OCI-LY3 (cell line): ENCODE data around the gene HDDC3.

Experiments
- H2AFZ ChIP-seq: fragments of 200-600, 300-600 bp; shearing (Covaris generic); 2 replicates; pipeline ENCODE4 v1.6.0; 2014; ENCODE audit warnings: antibody characterized with exemption, low read depth, low read length
- H3K27ac ChIP-seq: fragments of 200-600, 300-600 bp; sonication (generic); 2 replicates; pipeline ENCODE4 v1.5.1; 2014; ENCODE audit warnings: mild to moderate bottlenecking, low read length, moderate library complexity, mixed read lengths
- H3K27me3 ChIP-seq: fragments of 200-600, 300-600 bp; sonication (generic); 2 replicates; pipeline ENCODE4 v1.6.1; 2014; ENCODE audit warnings: low read depth, low read length, mixed read lengths
- H3K36me3 ChIP-seq: fragments of 200-600, 300-600 bp; sonication (generic); replicated peaks from 2 replicates; pipeline ENCODE3; 2014; ENCODE audit warnings: low read depth, low read length, mixed read lengths
- H3K4me1 ChIP-seq: fragments of 300-600, 200-600 bp; sonication (generic); 2 replicates; pipeline ENCODE4 v1.6.1; 2014; ENCODE audit warnings: low read length, mixed read lengths
- H3K4me2 ChIP-seq: fragments of 200-600, 300-600 bp; sonication (generic); 2 replicates; pipeline ENCODE4 v1.6.1; 2014; ENCODE audit warnings: low read length, mixed read lengths
- H3K4me3 ChIP-seq: fragments of 300-600, 200-600 bp; sonication (generic); 2 replicates; pipeline ENCODE4 v1.5.1; 2014; ENCODE audit warnings: antibody characterized with exemption, mild to moderate bottlenecking, low read length, moderate library complexity
- H3K79me2 ChIP-seq: fragments of 300-600, 200-600 bp; shearing (Covaris generic); 2 replicates; pipeline ENCODE4 v1.6.1; 2014; ENCODE audit warnings: mild to moderate bottlenecking, low read length, mixed read lengths
- H3K9ac ChIP-seq: fragments of 300-600, 200-600 bp; shearing (Covaris generic); 2 replicates; pipeline ENCODE4 v1.6.0; 2014; ENCODE audit warnings: mild to moderate bottlenecking, low read length, moderate library complexity
- H3K9me3 ChIP-seq: fragments of 200-600, 300-600 bp; shearing (Covaris generic); 2 replicates; pipeline ENCODE4 v1.6.1; 2014; ENCODE audit warnings: low read length, mixed read lengths; ENCODE audit not compliant: insufficient read depth
- H4K20me1 ChIP-seq: fragments of 200-600, 300-600 bp; sonication (generic); 2 replicates; pipeline ENCODE4 v1.6.1; 2016; ENCODE audit warnings: low read length, mixed read lengths; ENCODE audit not compliant: insufficient read depth
- CTCF ChIP-seq: fragments of 200-600, 300-600 bp; sonication (generic); IDR thresholded peaks from 2 replicates; pipeline ENCODE4 v1.5.1; 2014; ENCODE audit warnings: antibody characterized with exemption, low read length, low read depth
- EZH2phosphoT487 ChIP-seq: fragments of 200-600 bp; shearing (Covaris generic); IDR thresholded peaks from 2 replicates; pipeline ENCODE4 v1.6.1; 2018; ENCODE audit warnings: antibody characterized with exemption, mixed run types, low read depth

Gene HDDC3

GRCh38 chr15:90905306-90906180 lies 26.8 kb downstream of the HDDC3 start:
- peaks cover 14% of the 10 kb centered on the region for H3K36me3 ChIP-seq
- H3K79me2 ChIP-seq: no peaks in the 10 kb centered on the region

GRCh38 chr15:90904746-90905145 lies 27.6 kb downstream of the HDDC3 start:
- Histone ChIP-seq H3K4me2 (no peak overlapping the region), H3K4me3 (no peak overlapping the region), H2AFZ (no peak overlapping the region), H3K9me3 (no peaks in the 10 kb centered on the region), H3K27me3 (no peaks in the 10 kb centered on the region), H3K36me3 (peaks cover 8% of the 10 kb centered on the region), H3K4me1 (peaks cover 14% of the 10 kb centered on the region), H3K79me2 (no peaks in the 10 kb centered on the region), H3K9ac (no peak overlapping the region), H3K27ac (no peak overlapping the region), H4K20me1 (no peaks in the 10 kb centered on the region)
- TF ChIP-seq CTCF: no peak
- no peak for TF ChIP-seq EZH2phosphoT487

More at GRCh38 chr15:90905306-90906180, 26.8 kb downstream of the HDDC3 start:
- Histone ChIP-seq H3K9me3 (no peaks in the 10 kb centered on the region), H3K27me3 (no peaks in the 10 kb centered on the region), H2AFZ (no peak overlapping the region), H3K27ac (no peak overlapping the region), H3K4me1 (peaks cover 14% of the 10 kb centered on the region), H3K4me2 (no peak overlapping the region), H3K9ac (no peak overlapping the region), H4K20me1 (no peaks in the 10 kb centered on the region), H3K4me3 (no peak overlapping the region)
- TF ChIP-seq EZH2phosphoT487 (no peak), CTCF (no peak)

- Histone ChIP-seq H3K9me3 (no peaks in the 10 kb centered on the region), H3K4me3 (peak overlapping the region; percentile 97), H3K79me2 (no peaks in the 10 kb centered on the region), H3K4me2 (peak overlapping the region; percentile 81), H4K20me1 (no peaks in the 10 kb centered on the region), H3K9ac (peak overlapping the region; percentile 75), H3K4me1 (peaks cover 14% of the 10 kb centered on the region), H3K36me3 (peaks cover 8% of the 10 kb centered on the region), H3K27ac (no peak overlapping the region), H2AFZ (peak overlapping the region; percentile 86), H3K27me3 (no peaks in the 10 kb centered on the region)
- TF ChIP-seq EZH2phosphoT487: no peak
- TF ChIP-seq CTCF: 0 out of 2 replicates have a peak, but pooled peaks have one; percentile 10
Measured at GRCh38 chr15:90903733-90904536, 28.4 kb downstream of the HDDC3 start.
